ENCODE results near the gene OR9G1.

DNA sequence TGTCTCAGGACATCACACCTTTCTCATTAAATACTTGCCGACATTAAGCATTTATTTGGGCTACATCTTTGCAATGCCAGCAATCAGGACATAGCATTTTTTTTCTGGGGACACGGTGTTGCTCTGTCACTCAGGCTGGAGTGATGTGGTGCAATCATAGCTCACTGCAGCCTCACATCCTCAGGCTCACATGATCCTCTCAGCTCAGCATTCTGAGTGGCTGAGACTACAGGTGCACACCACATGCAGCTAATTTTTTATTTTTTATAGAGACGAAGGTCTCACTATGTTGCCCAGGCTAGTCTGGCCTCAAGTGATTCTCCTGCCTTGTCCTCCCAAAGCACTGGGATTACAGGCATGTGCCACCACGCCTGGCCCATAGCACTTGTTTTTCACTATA lies 21.6 kb downstream of the OR9G1 start:
- no peak for TF ChIP-seq CTCF (IDR thresholded peaks at IDR 0.05)
- TF ChIP-seq POLR2A (IDR thresholded peaks at IDR 0.05) = no peak
